ENCODE results near the gene NTN3.
"Not testable (repeated sequence)": the region's sequence is repeated elsewhere in the genome, so short reads cannot be mapped to it uniquely, and the experiment has no call there.

NTN3 gene

GRCh38 chr16:2441143-2441804 lies 29.8 kb upstream of the NTN3 start:
- not testable (repeated sequence) for DNase-seq

DNA sequence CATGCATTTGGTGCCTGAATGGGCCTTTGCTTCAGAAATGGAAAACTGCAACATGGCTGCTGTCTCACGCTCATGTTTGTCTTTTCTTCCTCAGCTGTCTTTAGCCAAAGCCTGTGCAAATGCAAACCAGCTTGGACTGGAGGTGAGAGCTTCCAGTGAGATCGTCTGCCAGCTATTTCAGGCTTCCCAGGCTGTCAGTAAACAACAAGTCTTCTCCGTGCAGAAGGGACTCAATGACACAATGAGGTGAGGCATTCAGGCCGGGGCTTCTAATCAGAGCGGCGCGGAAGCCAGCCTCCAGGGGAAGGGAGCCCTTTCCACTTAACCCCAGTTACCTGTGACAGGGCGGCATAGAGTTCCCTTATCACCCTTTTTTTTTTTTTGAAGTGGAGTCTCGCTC lies 27.5 kb upstream of the NTN3 start:
- no peak for DNase-seq

- no peak for DNase-seq
Observed at GRCh38 chr16:2447920-2448583, 23.0 kb upstream of the NTN3 start.

- DNase-seq: no peak
Observed at GRCh38 chr16:2449118-2449517, 22.0 kb upstream of the NTN3 start.

GRCh38 chr16:2450535-2450934 lies 20.6 kb upstream of the NTN3 start:
- DNase-seq: no peak

- DNase-seq: no peak
Observed at GRCh38 chr16:2450975-2451381, 20.1 kb upstream of the NTN3 start.

GRCh38 chr16:2451851-2452320 lies 19.2 kb upstream of the NTN3 start:
- DNase-seq: no peak

DNA sequence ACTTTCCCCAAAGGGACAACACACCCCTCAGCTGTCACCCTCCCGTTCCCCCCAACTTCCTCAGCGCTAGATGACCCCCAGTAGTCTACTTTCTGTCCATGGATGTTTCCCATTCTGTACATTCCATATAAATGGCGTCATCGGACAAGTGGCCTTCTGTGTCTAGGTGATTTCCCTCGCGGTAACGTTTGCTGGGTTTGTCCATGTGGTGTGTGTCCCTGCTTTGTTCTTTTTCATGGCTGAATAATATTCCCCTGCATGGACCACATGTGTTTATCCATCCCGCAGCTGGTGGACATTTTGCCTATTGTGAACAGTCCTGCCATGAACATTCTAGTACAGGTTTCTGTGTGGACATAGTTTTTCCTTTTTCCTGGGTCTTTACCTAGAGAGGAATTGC lies 18.4 kb upstream of the NTN3 start:
- no peak for DNase-seq

- no peak for DNase-seq
Observed at GRCh38 chr16:2455081-2455845, 15.8 kb upstream of the NTN3 start.

GRCh38 chr16:2456551-2457153 lies 14.4 kb upstream of the NTN3 start:
- no peak for DNase-seq

GRCh38 chr16:2457267-2457666 lies 13.8 kb upstream of the NTN3 start:
- DNase-seq: no peak

- DNase-seq: no peak
Observed at GRCh38 chr16:2457946-2458345, 13.2 kb upstream of the NTN3 start.

DNA sequence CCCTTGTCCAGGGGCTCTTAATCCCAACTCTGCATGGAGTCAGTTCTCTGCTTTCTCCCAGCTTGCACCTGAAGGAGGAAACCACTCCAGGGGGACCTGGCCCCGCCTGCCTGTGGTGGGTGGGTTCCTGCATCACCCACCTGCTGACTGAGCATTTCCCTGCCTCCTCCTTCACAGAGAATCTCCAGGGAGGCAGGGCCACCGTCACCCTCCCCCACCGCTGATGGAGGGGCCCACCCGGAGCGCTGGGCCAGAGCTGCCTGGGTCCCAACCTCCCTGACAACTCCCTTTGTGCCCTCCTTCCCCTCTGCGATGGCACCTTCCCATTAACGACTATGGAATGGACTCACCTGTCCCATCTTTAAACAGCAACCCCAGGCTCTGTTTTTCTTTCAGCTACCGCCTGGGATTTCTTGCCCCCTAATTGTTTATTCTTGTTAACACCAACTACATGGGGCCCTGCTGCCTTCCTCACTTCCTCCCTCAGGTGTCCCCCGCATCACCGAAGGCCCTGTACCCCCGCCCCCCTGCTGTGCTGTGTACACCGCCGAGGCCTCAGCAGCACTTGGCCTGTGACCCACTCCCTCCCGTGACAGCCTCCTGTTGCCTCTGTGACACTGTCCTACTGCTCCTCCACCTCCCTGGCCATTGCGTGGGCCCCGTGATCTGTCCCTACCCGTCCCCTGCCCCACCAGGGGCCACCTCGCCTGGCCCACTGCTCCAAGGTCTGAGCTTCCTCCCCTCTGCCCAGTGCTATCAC lies 12.0 kb upstream of the NTN3 start:
- DNase-seq: no peak

DNA sequence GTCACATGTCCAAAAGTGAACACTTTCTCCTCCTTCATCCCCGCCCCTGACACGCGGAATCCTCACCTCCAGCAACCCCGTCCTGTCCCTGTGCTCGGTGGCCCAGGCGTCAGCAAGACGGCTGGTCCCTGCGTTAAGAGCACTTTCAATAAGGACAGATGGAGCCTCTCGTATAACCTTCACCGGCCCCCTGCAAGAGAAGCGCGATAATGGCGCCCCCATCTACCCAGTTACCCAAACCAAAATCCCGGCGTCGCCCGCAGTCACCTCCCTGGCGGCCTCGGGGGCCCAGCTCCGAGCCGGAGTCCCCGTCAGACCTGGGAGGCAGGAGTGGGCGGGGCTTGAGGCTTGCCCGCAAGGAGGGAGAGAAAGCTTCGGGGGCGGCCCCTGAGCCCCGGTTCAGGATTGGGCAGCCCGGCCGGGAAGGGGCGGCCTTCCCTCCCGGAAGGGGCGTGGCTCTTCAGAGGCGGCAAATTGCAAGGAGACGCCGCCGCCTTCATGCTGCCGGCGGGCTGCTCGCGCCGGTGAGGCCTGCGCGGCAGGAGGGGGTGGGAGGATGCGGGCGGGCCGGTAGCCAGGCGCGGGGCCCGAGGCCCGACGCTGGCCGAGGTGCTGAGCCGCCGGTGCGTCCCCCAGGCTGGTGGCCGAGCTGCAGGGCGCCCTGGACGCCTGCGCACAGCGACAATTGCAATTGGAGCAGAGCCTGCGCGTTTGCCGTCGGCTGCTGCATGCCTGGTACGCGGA lies 11.3 kb upstream of the NTN3 start, which contains the start of gene TEDC2:
TEDC2 (plus strand) TSS at position 463 of the 744 bp plus-strand sequence; CDS start at position 499, 36 bp downstream.
- DNase-seq: peak; percentile 75 to 93

- no peak for DNase-seq
Observed at GRCh38 chr16:2460391-2460713, 10.7 kb upstream of the NTN3 start.

DNA sequence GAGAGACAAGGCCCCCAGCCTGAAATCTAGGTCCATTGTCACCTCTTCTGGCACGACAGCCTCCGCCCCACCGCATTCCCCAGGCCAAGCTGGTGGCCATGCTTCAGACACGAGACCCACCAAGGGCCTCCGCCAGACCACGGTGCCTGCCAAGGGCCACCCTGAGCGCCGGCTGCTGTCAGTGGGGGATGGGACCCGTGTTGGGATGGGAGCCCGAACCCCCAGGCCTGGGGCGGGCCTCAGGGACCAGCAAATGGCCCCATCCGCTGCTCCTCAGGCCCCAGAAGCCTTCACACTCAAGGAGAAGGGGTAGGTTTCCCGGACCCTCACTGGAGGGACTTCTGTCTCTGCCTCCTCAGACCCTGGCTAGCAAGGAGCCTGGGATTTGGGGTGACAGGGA lies 10.2 kb upstream of the NTN3 start:
- DNase-seq: no peak

DNA sequence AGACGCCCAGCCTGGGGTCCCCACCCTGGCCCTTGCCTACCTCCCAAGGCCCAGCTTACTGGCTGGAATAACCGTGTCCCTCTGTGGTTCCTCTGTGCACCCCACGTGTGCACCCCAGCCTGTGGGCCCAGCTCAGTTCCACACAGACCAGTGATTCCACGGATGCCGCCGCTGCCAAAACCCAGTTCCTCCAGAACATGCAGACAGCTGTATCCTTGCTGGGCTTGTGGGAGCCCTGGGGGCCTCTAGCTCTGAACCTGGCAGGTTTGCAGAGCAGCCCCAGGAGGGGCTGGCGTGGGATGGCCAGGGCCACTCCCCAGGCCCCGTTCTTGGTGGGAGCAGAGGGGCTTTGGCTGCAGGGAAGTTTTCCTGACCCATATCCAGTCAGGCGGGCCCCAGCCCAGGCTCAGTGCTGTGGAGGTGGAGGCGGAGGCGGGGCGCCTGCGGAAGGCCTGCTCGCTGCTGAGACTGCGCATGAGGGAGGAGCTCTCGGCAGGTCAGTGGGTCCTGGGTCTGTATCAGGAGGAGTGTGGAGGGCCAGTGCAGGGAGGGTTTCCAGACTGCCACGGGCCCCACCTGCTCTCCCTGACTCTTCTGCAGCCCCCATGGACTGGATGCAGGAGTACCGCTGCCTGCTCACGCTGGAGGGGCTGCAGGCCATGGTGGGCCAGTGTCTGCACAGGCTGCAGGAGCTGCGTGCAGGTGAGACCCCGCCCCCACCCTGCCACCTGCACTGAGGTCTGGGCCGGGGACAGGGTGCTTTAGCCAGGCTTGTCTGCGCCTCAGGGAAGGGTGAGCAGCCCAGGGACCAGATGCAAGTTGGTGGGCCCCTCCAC lies 8.8 kb upstream of the NTN3 start:
- DNase-seq: no peak

GRCh38 chr16:2464333-2464732 lies 6.8 kb upstream of the NTN3 start:
- no peak for DNase-seq

DNA sequence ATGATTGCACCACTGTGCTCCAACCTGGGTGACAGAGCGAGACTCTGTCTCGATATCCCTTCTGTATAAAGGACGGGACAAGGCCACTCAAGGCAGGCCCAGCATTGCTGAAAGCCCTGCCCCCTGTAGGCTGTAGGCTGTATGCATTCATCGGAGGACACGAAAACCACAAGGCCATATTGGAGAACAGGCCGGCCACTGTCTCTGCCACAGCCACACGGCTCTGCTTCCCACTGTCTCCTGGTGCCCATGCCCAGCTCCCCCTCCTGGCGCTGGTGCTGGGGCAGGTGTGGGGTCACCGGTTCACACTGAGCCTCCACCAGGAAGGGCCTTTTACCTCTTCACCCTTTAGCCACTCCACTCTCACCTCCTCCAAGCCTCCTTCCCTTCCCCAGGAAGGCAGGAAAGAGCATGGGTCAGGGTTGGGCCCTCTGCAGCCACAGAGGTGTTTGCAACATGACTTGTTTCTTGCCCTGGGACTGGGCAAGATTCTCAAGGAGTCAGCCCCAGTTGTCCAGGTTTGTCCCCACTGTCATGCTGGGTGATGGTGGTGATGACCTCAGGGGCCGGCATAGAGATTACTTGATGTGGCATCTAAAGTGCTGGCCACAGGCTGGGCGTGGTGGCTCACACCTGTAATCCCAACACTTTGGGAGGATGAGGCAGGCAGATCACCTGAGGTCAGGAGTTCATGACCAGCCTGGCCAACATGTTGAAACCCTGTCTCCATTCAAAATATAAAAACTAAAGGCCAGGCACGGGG lies 5.3 kb upstream of the NTN3 start:
- no peak for DNase-seq

Data from bone marrow (tissue), 2 donors.